GM19395 (cell line): ENCODE results near the gene NAA38.
"Not testable (repeated sequence)": the region's sequence is repeated elsewhere in the genome, so short reads cannot be mapped to it uniquely, and the experiment has no call there.

ENCODE experiments used
- ATAC-seq: cut with Tn5 transposase; IDR thresholded peaks from one replicate; pipeline ENCODE4 v1.9.1; 2021; ENCODE audit warnings: mild to moderate bottlenecking, moderate library complexity; ENCODE audit not compliant: unreplicated experiment

Gene NAA38

GRCh38 chr17:7882068-7882467 is 24.7 kb upstream of the NAA38 start:
- no peak for ATAC-seq

DNA sequence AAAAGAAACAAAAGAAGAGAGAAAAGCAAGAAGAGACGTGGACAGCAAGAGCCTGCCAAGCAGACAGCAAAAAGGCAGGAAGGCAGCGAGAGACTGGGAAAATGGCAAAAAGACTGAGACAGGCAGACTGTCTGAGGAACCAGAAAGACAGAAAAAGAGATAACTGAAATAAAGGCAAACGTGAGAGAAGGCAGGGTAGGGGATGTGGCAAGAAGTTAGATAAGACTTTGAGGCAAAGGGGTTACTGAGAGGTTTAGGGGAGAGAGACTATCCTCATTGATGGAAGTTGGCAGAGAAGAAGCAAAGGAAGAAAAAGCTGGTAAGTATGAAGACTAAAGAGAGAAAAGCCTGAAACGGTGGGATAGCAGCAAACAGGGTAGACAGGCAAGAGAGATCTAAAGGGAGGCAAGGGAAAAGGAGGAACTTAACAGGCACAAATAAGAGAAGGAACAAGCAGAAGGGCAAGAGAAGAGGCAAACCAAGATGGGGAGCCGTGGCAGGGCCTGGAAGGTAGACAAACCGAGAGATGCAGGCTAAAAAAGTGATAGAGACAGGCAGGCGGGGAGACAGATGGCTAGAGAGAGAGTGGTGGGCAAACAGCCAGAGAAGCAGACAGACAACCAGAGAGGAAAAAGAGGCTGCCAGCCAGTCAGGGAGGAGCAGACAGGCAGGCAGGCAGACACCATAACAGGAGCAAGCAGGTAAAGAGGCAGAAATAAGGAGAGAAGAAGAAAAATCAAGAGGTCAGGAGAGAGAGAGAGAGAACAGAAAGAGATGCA is 24.1 kb upstream of the NAA38 start:
- no peak for ATAC-seq

GRCh38 chr17:7880076-7880868 is 22.9 kb upstream of the NAA38 start:
- no peak for ATAC-seq

DNA sequence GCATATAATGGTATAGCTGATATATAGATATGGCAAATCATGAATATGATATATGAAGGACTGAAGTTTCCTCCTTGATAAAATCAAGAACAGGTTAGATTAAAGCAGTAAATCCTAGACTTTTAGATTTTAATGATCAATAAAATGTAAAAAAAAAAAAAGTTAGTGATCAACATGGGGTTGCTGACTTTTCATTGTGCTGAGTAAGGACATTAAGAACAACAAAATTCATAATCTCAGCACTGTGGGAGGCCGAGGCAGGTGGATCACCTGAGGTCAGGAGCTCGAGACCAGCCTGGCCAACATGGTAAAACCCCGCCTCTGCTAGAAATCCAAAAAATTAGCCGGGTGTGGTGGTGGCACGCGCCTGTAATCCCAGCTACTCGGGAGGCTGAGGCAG is 20.9 kb upstream of the NAA38 start:
- ATAC-seq = no peak

DNA sequence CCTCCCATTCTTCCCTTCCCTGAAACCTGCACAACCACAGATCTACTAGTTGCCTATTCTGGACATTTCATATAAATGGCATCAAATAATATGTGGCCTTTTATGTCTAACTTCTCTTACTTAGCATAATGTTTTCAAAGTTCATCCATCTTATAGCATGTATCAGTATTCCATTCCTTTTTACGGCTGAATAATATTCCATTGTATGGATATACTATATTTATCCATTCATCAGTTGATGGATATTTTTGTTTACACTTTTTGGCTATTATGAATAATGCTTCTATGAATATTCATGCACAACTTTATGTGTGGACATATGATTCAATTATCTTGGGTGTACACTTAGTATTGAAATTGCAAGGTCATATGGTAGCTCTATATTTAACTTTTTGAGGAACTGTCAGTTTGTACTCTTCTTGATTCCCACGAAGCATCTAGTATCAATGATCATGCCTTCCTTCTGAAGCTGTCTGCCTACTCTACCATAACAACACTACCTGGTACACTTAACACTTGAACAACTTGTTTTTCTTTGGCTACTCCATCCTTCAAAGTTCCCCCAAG is 18.5 kb upstream of the NAA38 start:
- ATAC-seq = no peak

DNA sequence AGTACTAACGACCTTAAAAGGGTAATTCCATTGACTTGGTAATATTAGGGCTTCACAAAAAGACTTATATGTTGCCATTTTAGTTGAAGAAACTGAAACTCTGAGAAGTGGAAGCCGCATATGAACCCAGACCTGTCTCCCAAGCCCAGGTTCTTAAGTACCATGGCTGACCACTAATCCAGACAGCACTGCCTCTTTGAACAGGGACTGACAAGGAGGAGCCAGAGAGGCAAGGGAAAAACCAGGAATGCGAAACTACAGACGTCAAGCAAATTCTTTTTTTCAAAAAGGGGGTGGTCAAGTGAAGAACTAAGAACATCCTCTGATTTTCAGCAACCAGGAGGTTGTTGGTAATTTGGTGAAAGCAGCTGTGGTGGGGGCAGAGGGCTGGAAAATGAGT is 15.7 kb upstream of the NAA38 start:
- ATAC-seq = no peak

- ATAC-seq = no peak
Measured at GRCh38 chr17:7867881-7868329, 10.5 kb upstream of the NAA38 start.

DNA sequence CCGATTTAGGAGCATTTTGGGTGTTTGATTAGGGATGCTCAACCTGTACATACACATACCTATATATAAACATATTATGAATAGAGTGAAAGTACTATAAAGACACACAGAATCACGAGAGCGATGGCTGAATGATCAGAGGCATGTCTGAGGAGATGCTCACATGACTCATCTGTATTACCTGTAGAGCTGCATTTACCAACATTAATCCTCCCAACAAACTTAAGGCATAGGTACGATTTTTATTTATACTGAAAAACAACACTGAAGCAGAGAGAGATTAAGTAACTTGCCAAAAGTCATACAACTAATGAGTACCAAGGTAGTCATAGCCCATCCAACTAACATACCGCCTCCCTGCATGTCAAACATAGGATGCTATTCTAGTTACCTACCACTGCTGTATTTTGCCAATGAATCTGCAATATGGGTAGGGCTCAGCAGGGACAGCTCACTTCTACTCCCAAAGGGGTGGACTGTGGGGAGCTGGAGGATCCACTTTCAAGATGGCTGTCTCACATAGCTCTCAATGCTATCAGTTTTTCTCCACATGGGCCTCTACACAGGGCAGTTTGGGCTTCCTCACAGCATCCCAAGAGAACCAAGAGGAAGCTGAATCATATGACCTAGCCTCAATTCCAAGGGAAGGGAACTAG is 7.8 kb upstream of the NAA38 start:
- no peak for ATAC-seq

GRCh38 chr17:7864384-7864783 is 7.0 kb upstream of the NAA38 start:
- ATAC-seq = not testable (repeated sequence)

- ATAC-seq = no peak
Measured at GRCh38 chr17:7862692-7863437, 5.5 kb upstream of the NAA38 start.

- ATAC-seq = no peak
Measured at GRCh38 chr17:7859028-7859427, 1.7 kb upstream of the NAA38 start.

- no peak for ATAC-seq
Measured at GRCh38 chr17:7858522-7858810, 1.1 kb upstream of the NAA38 start.

- peak; percentile 49 for ATAC-seq
Measured at GRCh38 chr17:7857713-7858521, 558 bp upstream of the NAA38 start, which contains the start of gene CYB5D1. TSS of gene CYB5D1 (plus strand) at chr17:7858003. CDS start at chr17:7858135, 132 bp downstream.

- ATAC-seq = no peak
Measured at GRCh38 chr17:7856011-7856810, 1.1 kb downstream of the NAA38 start.

DNA sequence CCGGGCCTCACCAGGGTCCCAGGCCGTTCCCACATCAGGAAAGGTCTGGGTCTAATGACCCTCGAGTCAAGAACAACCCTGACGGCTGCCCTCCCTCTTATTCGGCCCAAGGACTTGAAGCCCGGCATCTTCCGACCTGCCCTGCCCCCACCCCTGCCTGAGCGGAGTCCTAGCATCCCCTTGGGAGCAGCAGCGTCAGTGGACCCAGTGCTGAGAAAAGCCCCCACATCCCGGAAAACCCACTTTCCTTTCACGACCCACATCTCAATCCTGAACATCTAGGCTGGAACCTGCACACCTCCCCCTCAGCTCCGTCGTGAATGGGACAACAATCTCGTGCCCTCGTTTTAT is 1.7 kb downstream of the NAA38 start:
- no peak for ATAC-seq

- ATAC-seq = no peak
Measured at GRCh38 chr17:7854851-7855659, 2.3 kb downstream of the NAA38 start, which contains the start of gene TMEM88. TSS of gene TMEM88 (plus strand) at chr17:7855066. CDS start at chr17:7855075, 9 bp downstream.

DNA sequence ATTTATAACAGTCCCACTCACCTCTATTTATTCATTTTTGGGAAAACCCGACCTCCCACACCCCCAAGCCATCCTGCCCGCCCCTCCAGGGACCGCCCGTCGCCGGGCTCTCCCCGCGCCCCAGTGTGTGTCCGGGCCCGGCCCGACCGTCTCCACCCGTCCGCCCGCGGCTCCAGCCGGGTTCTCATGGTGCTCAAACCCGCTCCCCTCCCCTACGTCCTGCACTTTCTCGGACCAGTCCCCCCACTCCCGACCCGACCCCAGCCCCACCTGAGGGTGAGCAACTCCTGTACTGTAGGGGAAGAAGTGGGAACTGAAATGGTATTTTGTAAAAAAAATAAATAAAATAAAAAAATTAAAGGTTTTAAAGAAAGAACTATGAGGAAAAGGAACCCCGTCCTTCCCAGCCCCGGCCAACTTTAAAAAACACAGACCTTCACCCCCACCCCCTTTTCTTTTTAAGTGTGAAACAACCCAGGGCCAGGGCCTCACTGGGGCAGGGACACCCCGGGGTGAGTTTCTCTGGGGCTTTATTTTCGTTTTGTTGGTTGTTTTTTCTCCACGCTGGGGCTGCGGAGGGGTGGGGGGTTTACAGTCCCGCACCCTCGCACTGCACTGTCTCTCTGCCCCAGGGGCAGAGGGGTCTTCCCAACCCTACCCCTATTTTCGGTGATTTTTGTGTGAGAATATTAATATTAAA is 3.1 kb downstream of the NAA38 start:
- no peak for ATAC-seq

DNA sequence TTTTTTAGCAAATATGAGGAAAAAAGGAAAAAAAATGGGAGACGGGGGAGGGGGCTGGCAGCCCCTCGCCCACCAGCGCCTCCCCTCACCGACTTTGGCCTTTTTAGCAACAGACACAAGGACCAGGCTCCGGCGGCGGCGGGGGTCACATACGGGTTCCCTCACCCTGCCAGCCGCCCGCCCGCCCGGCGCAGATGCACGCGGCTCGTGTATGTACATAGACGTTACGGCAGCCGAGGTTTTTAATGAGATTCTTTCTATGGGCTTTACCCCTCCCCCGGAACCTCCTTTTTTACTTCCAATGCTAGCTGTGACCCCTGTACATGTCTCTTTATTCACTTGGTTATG is 3.7 kb downstream of the NAA38 start:
- no peak for ATAC-seq
